Liver (tissue), 9 donors: ENCODE measurements around the gene ADAMTS6. TPM values are rescaled to one million over a fixed set of nuclear protein-coding genes. Genes with fewer than 3 reads are reported as not detected.

ENCODE experiments used
- DNase-seq: peaks from one replicate; pipeline ENCODE4 v3.0.0-alpha.2; 2017; ENCODE audit warnings: low spot score
- H3K27ac ChIP-seq, 2 donors: one replicate each; pipeline ENCODE4 v1.7.0; 2013; ENCODE audit warnings: inconsistent platforms in 2 of 2, low read length in 2 of 2, control low read depth in 1 of 2, low read depth in 1 of 2, mild to moderate bottlenecking in 1 of 2
- H3K27me3 ChIP-seq, 4 donors: one replicate each; pipeline versions ENCODE4 v1.6.1 to v1.7.0; 2013; ENCODE audit warnings: low read length in 3 of 4, inconsistent platforms in 1 of 4, mild to moderate bottlenecking in 1 of 4, moderate library complexity in 1 of 4; ENCODE audit not compliant: control insufficient read depth in 4 of 4, insufficient read depth in 4 of 4
- H3K36me3 ChIP-seq, 4 donors: one replicate each; pipeline versions ENCODE4 v1.6.1 to v1.7.0; 2013; ENCODE audit warnings: low read length in 3 of 4, mild to moderate bottlenecking in 3 of 4, low read depth in 1 of 4, moderate library complexity in 1 of 4; ENCODE audit not compliant: control insufficient read depth in 4 of 4, insufficient read depth in 3 of 4
- H3K4me1 ChIP-seq, 4 donors: one replicate each; pipeline versions ENCODE4 v1.6.1 to v1.7.0; 2013; ENCODE audit warnings: low read length in 3 of 4, mild to moderate bottlenecking in 3 of 4, moderate library complexity in 1 of 4; ENCODE audit not compliant: control insufficient read depth in 4 of 4, insufficient read depth in 4 of 4
- H3K4me3 ChIP-seq, 3 donors: one replicate each; pipeline versions ENCODE4 v1.6.1 to v1.7.0; 2013; ENCODE audit warnings: low read length in 3 of 3, control low read depth in 1 of 3, low read depth in 1 of 3, mild to moderate bottlenecking in 1 of 3
- H3K9ac ChIP-seq, 2 donors: one replicate each; pipeline ENCODE4 v1.7.0; 2013; ENCODE audit warnings: low read length in 2 of 2, mild to moderate bottlenecking in 2 of 2, moderate library complexity in 2 of 2, control low read depth in 1 of 2, low read depth in 1 of 2
- H3K9me3 ChIP-seq, 4 donors: one replicate each; pipeline versions ENCODE4 v1.6.1 to v1.7.0; 2013; ENCODE audit warnings: low read length in 3 of 4; ENCODE audit not compliant: control insufficient read depth in 4 of 4
- ATF3 ChIP-seq: IDR thresholded peaks from 2 replicates; pipeline ENCODE4 v1.6.1; 2016; ENCODE audit warnings: antibody characterized with exemption
- EGR1 ChIP-seq, 2 donors: IDR thresholded peaks; 2 replicates each; pipeline ENCODE4 v1.6.1; 2016 to 2018; ENCODE audit warnings: antibody characterized with exemption in 2 of 2, low read depth in 2 of 2
- HNF4A ChIP-seq, 2 donors: conservative IDR thresholded peaks; 2 replicates each; pipeline ENCODE4 v1.6.1; 2016; ENCODE audit warnings: antibody characterized with exemption in 2 of 2, mild to moderate bottlenecking in 2 of 2
- HNF4G ChIP-seq: IDR thresholded peaks from 2 replicates; pipeline ENCODE4 v1.6.1; 2016; ENCODE audit warnings: antibody characterized with exemption
- JUND ChIP-seq, 2 donors: IDR thresholded peaks; 2 replicates each; pipeline ENCODE4 v1.6.1; 2016; ENCODE audit warnings: antibody characterized with exemption in 2 of 2
- RAD21 ChIP-seq, 2 donors: IDR thresholded peaks; 2 replicates each; pipeline ENCODE4 v1.6.1; 2016; ENCODE audit warnings: antibody characterized with exemption in 2 of 2, mild to moderate bottlenecking in 2 of 2
- REST ChIP-seq: IDR thresholded peaks from 2 replicates; pipeline ENCODE4 v1.6.1; 2016; ENCODE audit warnings: antibody characterized with exemption, mild to moderate bottlenecking
- RXRA ChIP-seq, 2 donors: IDR thresholded peaks; 2 replicates each; pipeline ENCODE4 v1.6.1; 2017 to 2018; ENCODE audit warnings: antibody characterized with exemption in 2 of 2, mild to moderate bottlenecking in 1 of 2
- TAF1 ChIP-seq: conservative IDR thresholded peaks from 2 replicates; pipeline ENCODE4 v1.6.1; 2016; ENCODE audit warnings: antibody characterized with exemption, mild to moderate bottlenecking
- YY1 ChIP-seq: IDR thresholded peaks from 2 replicates; pipeline ENCODE4 v1.6.1; 2016; ENCODE audit warnings: antibody characterized with exemption, mild to moderate bottlenecking
- ZBTB33 ChIP-seq: IDR thresholded peaks from 2 replicates; pipeline ENCODE4 v1.6.1; 2016; ENCODE audit warnings: antibody characterized with exemption
- WGBS: extraction: QIAGEN DNeasy Blood & Tissue Kit; methylation state at CpG from one replicate; pipeline ENCODE4 v1.1.7; 2013; 5-methylcytosine and 5-hydroxymethylcytosine counted together
- polyA plus RNA-seq, 2 donors: library from polyadenylated mRNA; stranded (reverse) in 1 of 2; unstranded in 1 of 2; fragments of 200-250 nt in 1 of 2; fragments of >200 nt in 1 of 2; fragmentation: Nextera tagmentation in 1 of 2; extraction: Ambion mirVana in 1 of 2; gene quantifications; one replicate each; pipeline versions ENCODE4 v1.2.1 to v1.2.3, GENCODE V29; 2013 to 2015
- total RNA-seq, 2 donors: library from RNA; depleted of rRNA; stranded (reverse); fragments of >200 nt; gene quantifications; one replicate each; pipeline ENCODE4 v1.2.3, GENCODE V29; 2014
- donor health status: healthy.
- donor health status: healthy.
- donor health status: healthy.
- donor health status: healthy.
- donor health status: healthy.

Gene ADAMTS6
- total and polyA plus RNA-seq, 4 donors = 0.06 to 2.0 (median 0.59) TPM

- TF ChIP-seq REST (no peak), RAD21 (IDR thresholded peaks at IDR 0.05) (no peak)
Measured at GRCh38 chr5:65332591-65332990, 149.1 kb downstream of the ADAMTS6 start (continued).

- Histone ChIP-seq H3K9me3 (no peaks in the 10 kb centered on the region), H3K36me3 (no peaks in the 10 kb centered on the region), H3K27ac (no peak overlapping the region), H3K27me3 (no peaks in the 10 kb centered on the region), H3K4me1 (no peaks in the 10 kb centered on the region), H3K4me3 (no peak overlapping the region), H3K9ac (no peak overlapping the region)
- 52% methylated on average over 2 of the region's 2 CpGs for WGBS
- no peak for DNase-seq
- no peak for TF ChIP-seq HNF4A (conservative IDR thresholded peaks at IDR 0.05)
- no peak for TF ChIP-seq JUND (IDR thresholded peaks at IDR 0.05)
- TF ChIP-seq EGR1 (IDR thresholded peaks at IDR 0.05; ENCODE audit: low read depth in 2 of 2) = no peak
- TF ChIP-seq HNF4G = no peak
- TF ChIP-seq YY1 = no peak
- no peak for TF ChIP-seq TAF1
- TF ChIP-seq ZBTB33 = no peak
- no peak for TF ChIP-seq RXRA (IDR thresholded peaks at IDR 0.05)
- TF ChIP-seq ATF3 = no peak
Measured at GRCh38 chr5:65329266-65329665, 152.5 kb downstream of the ADAMTS6 start.

- WGBS = 72% methylated on average over 1 of the region's 1 CpG
- Histone ChIP-seq H3K4me3 (no peak overlapping the region), H3K9me3 (no peaks in the 10 kb centered on the region), H3K9ac (no peak overlapping the region), H3K27me3 (no peaks in the 10 kb centered on the region), H3K4me1 (no peaks in the 10 kb centered on the region), H3K27ac (no peak overlapping the region), H3K36me3 (no peaks in the 10 kb centered on the region)
- TF ChIP-seq ATF3 (no peak), EGR1 (IDR thresholded peaks at IDR 0.05; ENCODE audit: low read depth in 2 of 2) (no peak)
- DNase-seq = no peak
Measured at GRCh38 chr5:65327582-65327981, 154.1 kb downstream of the ADAMTS6 start.
